Measurements from ENCODE around the gene RAB12.

- no peak for TF ChIP-seq POLR2AphosphoS5 (IDR thresholded peaks at IDR 0.05; ENCODE audit: low read depth, low read length)
- no peak for TF ChIP-seq TAF1 (IDR thresholded peaks at IDR 0.05; ENCODE audit: borderline replicate concordance, insufficient read depth, low read length)
- no peak for TF ChIP-seq SIN3A (IDR thresholded peaks at IDR 0.05; ENCODE audit: borderline replicate concordance, insufficient read depth, low read length)
These were observed 47.0 kb downstream of the RAB12 start for GRCh38 chr18:8656232-8656631.

Data from PFSK-1 (cell line).